ENCODE results near the gene JAKMIP1.

Gene JAKMIP1

DNA sequence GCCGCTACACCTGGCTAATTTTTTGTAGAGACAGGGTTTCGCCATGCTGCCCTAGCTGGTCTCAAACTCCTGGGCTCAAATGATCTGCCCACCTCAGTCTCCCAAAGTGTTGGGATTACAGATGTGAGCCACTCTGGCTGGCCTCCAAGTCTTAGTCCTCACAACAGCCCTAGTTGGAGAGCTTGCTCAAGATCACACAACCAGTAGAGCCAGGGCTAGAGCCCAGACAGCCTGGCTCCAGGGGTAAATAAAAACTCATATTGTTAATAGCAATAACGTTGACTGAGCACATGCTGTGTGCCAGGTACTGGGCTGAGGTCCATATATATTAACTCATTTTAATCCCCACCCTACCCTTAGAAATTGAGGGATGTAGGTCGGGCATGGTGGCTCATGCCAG lies 7.3 kb upstream of the JAKMIP1 start:
- H3K9me3 Mint-ChIP-seq: peaks cover 2% of the 10 kb centered on the region
- no peaks in the 10 kb centered on the region for H3K4me1 Mint-ChIP-seq
- no peak overlapping the region for H3K27ac Mint-ChIP-seq
- H3K27me3 Mint-ChIP-seq (ENCODE audit: low read depth, poor library complexity): peaks cover 51% of the 10 kb centered on the region
- H3K4me3 Mint-ChIP-seq: no peak overlapping the region
- H3K36me3 Mint-ChIP-seq (ENCODE audit: low read depth): no peaks in the 10 kb centered on the region
- TF ChIP-seq, protein P1, sequence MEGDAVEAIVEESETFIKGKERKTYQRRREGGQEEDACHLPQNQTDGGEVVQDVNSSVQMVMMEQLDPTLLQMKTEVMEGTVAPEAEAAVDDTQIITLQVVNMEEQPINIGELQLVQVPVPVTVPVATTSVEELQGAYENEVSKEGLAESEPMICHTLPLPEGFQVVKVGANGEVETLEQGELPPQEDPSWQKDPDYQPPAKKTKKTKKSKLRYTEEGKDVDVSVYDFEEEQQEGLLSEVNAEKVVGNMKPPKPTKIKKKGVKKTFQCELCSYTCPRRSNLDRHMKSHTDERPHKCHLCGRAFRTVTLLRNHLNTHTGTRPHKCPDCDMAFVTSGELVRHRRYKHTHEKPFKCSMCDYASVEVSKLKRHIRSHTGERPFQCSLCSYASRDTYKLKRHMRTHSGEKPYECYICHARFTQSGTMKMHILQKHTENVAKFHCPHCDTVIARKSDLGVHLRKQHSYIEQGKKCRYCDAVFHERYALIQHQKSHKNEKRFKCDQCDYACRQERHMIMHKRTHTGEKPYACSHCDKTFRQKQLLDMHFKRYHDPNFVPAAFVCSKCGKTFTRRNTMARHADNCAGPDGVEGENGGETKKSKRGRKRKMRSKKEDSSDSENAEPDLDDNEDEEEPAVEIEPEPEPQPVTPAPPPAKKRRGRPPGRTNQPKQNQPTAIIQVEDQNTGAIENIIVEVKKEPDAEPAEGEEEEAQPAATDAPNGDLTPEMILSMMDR (IDR thresholded peaks at IDR 0.05): no peak
- no peak for DNase-seq

DNA sequence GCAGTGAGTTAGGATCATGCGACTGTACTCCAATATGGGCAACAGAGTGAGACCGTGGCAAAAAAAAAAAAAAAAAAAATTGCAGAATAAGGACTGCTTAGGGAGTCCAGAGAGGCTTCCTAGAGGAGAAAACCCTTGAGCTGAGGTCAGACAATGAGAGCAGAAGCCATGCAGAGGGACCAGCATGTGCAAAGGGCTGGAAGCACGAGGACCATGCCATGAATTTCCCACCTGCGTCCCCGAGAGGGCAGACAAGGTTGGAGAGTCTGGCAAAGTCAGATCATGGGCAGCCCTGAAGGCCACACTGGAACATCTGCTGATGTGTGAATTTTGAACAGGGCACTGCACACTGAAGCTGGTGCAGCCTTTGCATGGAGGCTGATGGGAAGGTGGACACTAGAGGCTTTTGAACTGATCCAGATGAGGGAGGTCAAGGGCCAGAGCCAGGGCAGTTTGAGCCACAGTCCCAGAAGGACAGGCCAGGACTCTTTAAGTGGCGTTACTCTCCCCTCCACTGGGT lies 6.5 kb upstream of the JAKMIP1 start:
- Mint-ChIP-seq H3K4me3 (no peak overlapping the region), H3K27ac (no peak overlapping the region), H3K4me1 (no peaks in the 10 kb centered on the region), H3K27me3 (ENCODE audit: low read depth, poor library complexity) (peaks cover 58% of the 10 kb centered on the region), H3K36me3 (ENCODE audit: low read depth) (no peaks in the 10 kb centered on the region), H3K9me3 (peaks cover 4% of the 10 kb centered on the region)
- no peak for DNase-seq
- TF ChIP-seq, protein P1 (IDR thresholded peaks at IDR 0.05): no peak

GRCh38 chr4:6205973-6206372 lies 5.6 kb upstream of the JAKMIP1 start:
- no peaks in the 10 kb centered on the region for H3K4me1 Mint-ChIP-seq
- DNase-seq: no peak
- no peak overlapping the region for H3K27ac Mint-ChIP-seq
- peaks cover 66% of the 10 kb centered on the region for H3K27me3 Mint-ChIP-seq (ENCODE audit: low read depth, poor library complexity)
- no peak overlapping the region for H3K4me3 Mint-ChIP-seq
- H3K9me3 Mint-ChIP-seq: peaks cover 13% of the 10 kb centered on the region
- no peaks in the 10 kb centered on the region for H3K36me3 Mint-ChIP-seq (ENCODE audit: low read depth)
- TF ChIP-seq, protein P1 (IDR thresholded peaks at IDR 0.05): no peak

- Mint-ChIP-seq H3K27me3 (ENCODE audit: low read depth, poor library complexity) (peaks cover 69% of the 10 kb centered on the region), H3K4me1 (no peaks in the 10 kb centered on the region), H3K36me3 (ENCODE audit: low read depth) (no peaks in the 10 kb centered on the region), H3K27ac (no peak overlapping the region), H3K4me3 (no peak overlapping the region), H3K9me3 (peaks cover 14% of the 10 kb centered on the region)
- no peak for DNase-seq
- TF ChIP-seq, protein P1 (IDR thresholded peaks at IDR 0.05): no peak
Observed at GRCh38 chr4:6205567-6205931, 5.2 kb upstream of the JAKMIP1 start.

DNA sequence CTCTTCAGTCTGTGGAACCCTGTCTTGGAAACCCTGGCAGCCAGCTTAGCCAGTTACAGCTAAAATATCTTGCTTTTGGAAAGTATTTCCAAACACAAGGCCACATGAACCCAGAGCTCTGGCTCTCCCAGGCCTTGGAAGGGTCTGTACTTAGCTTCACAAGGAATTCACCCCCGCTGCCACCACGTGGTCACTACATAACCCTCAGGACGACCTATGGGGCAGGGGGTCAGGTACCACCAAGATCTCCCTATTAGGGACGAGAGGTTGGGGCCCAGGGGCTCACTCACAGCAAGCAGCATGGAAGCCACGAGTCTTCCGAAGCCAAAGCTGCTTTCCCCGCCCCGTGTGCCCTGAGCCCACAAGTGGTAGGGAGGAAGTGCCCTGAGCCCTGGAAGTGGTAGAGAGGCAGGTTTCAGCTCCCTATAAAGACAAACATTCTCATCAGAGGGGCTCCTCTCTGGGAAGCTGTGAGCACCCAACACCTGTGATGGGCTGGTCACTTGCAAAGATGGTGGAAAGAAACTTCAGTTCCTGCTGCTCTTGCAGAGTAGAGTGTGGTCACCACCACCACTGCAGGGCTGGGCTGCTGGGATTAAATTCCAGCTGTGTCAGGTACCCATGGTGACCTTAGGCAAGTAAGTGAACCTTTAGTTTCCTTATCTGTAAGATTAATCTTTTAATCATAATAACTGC lies 4.7 kb upstream of the JAKMIP1 start:
- DNase-seq: no peak
- no peaks in the 10 kb centered on the region for H3K4me1 Mint-ChIP-seq
- peaks cover 64% of the 10 kb centered on the region for H3K27me3 Mint-ChIP-seq (ENCODE audit: low read depth, poor library complexity)
- no peak overlapping the region for H3K27ac Mint-ChIP-seq
- H3K4me3 Mint-ChIP-seq: no peak overlapping the region
- peaks cover 14% of the 10 kb centered on the region for H3K9me3 Mint-ChIP-seq
- no peaks in the 10 kb centered on the region for H3K36me3 Mint-ChIP-seq (ENCODE audit: low read depth)
- TF ChIP-seq, protein P1 (IDR thresholded peaks at IDR 0.05): no peak

DNA sequence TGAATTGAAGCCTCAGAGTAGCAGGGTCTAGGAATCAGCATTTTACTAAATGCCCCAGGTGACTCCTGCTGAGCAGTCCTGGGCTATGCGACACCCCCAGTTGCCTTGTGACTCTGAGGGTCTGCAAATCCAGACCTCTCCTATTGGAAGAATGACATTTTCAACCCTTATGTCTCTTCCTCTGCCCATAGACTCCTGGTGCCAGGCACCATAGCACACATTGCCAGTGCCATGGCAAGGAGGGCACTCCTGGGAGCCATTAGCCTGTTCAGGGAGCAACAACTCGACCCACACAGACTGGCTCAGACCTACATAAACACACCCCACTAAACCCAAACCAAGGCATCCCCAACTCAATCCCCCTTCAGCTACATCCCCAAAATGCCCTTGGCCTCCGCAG lies 3.7 kb upstream of the JAKMIP1 start:
- no peak overlapping the region for H3K27ac Mint-ChIP-seq
- no peaks in the 10 kb centered on the region for H3K36me3 Mint-ChIP-seq (ENCODE audit: low read depth)
- peaks cover 14% of the 10 kb centered on the region for H3K9me3 Mint-ChIP-seq
- H3K27me3 Mint-ChIP-seq (ENCODE audit: low read depth, poor library complexity): peaks cover 63% of the 10 kb centered on the region
- TF ChIP-seq, protein P1 (IDR thresholded peaks at IDR 0.05): no peak
- peaks cover under 1% of the 10 kb centered on the region for H3K4me1 Mint-ChIP-seq
- no peak for DNase-seq
- H3K4me3 Mint-ChIP-seq: no peak overlapping the region
